K562 (cell line): ENCODE measurements around the gene ASCC1. TPM values are rescaled to one million over a fixed set of nuclear protein-coding genes. Genes with fewer than 3 reads are reported as not detected.

Source experiments
- C11orf30 ChIP-seq: fragments of 450-650 bp; IDR thresholded peaks from 2 replicates; pipeline ENCODE4 v1.6.1; 2016; ENCODE audit warnings: low read depth, mild to moderate bottlenecking
- CBFB ChIP-seq: sonication (generic); formaldehyde crosslinking; IDR thresholded peaks from 2 replicates; pipeline ENCODE4 v1.4.0; 2020; ENCODE audit warnings: mild to moderate bottlenecking, missing genetic modification reagents
- HEY1 ChIP-seq: fragments of 250-450 bp; sonication (Bioruptor Pico); IDR thresholded peaks from 2 replicates; pipeline ENCODE4 v1.5.0; 2020; ENCODE audit warnings: mild to moderate bottlenecking, moderate library complexity, borderline replicate concordance
- HNRNPL ChIP-seq: fragments of 200-400 bp; formaldehyde crosslinking; IDR thresholded peaks from 2 replicates; pipeline ENCODE4 v1.6.1; 2017; ENCODE audit warnings: low read depth, mild to moderate bottlenecking, low read length
- NCOA4 ChIP-seq: fragments of 450-650 bp; IDR thresholded peaks from 2 replicates; pipeline ENCODE4 v1.6.1; 2018; ENCODE audit warnings: mild to moderate bottlenecking; ENCODE audit not compliant: partially characterized antibody
- NCOR1 ChIP-seq: fragments of 450-650 bp; IDR thresholded peaks from 2 replicates; pipeline ENCODE4 v1.6.1; 2016; ENCODE audit warnings: mild to moderate bottlenecking, moderate library complexity
- NR2C2 ChIP-seq, 2 experiments: fragments of 200-800 bp in 1 of 2; sonication (Bioruptor generic) in 1 of 2; sonication (generic) in 1 of 2; formaldehyde crosslinking in 1 of 2; IDR thresholded peaks; 2 replicates each; pipeline versions ENCODE4 v1.6.1 to v1.8.0; 2016 to 2022; ENCODE audit warnings: mild to moderate bottlenecking in 1 of 2, missing compliant biosample characterization in 1 of 2, missing genetic modification characterization in 1 of 2, missing genetic modification reagents in 1 of 2
- PML ChIP-seq: IDR thresholded peaks from 2 replicates; pipeline ENCODE4 v1.6.1; 2012; ENCODE audit warnings: low read length, inconsistent platforms
- POLR2H ChIP-seq: IDR thresholded peaks from 2 replicates; pipeline ENCODE4 v1.6.1; 2016; ENCODE audit warnings: missing genetic modification characterization, low read depth, mild to moderate bottlenecking, control low read depth, missing compliant biosample characterization, moderate library complexity
- TCFL5 ChIP-seq: fragments of 250-450 bp; sonication (Bioruptor Pico); conservative IDR thresholded peaks from 2 replicates; pipeline ENCODE4 v1.6.1; 2021; ENCODE audit warnings: mild to moderate bottlenecking, moderate library complexity, matching md5 sums
- TFAP4 ChIP-seq: sonication (generic); formaldehyde crosslinking; IDR thresholded peaks from 2 replicates; pipeline ENCODE4 v1.8.0; 2022; ENCODE audit warnings: missing genetic modification reagents, mild to moderate bottlenecking, moderate library complexity, borderline replicate concordance
- ZKSCAN8 ChIP-seq: fragments of 200-800 bp; sonication (Bioruptor generic); IDR thresholded peaks from 2 replicates; pipeline ENCODE4 v1.6.1; 2016; ENCODE audit warnings: missing genetic modification characterization, missing compliant biosample characterization
- ZNF41 ChIP-seq: fragments of 250-450 bp; sonication (Bioruptor Pico); conservative IDR thresholded peaks from 2 replicates; pipeline ENCODE4 v1.4.0; 2020; ENCODE audit warnings: mild to moderate bottlenecking
- ZNF699 ChIP-seq: fragments of 250-450 bp; sonication (Bioruptor Pico); IDR thresholded peaks from 2 replicates; pipeline ENCODE4 v1.8.0; 2021; ENCODE audit warnings: mild to moderate bottlenecking, moderate library complexity; ENCODE audit not compliant: insufficient replicate concordance
- ZNF75A ChIP-seq: fragments of 450-650 bp; formaldehyde crosslinking; IDR thresholded peaks from 2 replicates; pipeline ENCODE4 v1.4.0; 2020; ENCODE audit warnings: mild to moderate bottlenecking
- polyA plus RNA-seq, 8 experiments: library from polyadenylated mRNA; depleted of rRNA in 4 of 8; stranded (reverse) in 5 of 8; unstranded in 3 of 8; fragments of >200 nt; fragmentation: Nextera tagmentation in 2 of 8; fragmentation: Illumina TruSeq in 1 of 8; extraction: Ambion mirVana in 2 of 8; extraction: Trizol in 1 of 8; gene quantifications; 2 replicates each; pipeline versions ENCODE4 v1.2.1 to v1.2.3, GENCODE V29; 2011 to 2014; ENCODE audit warnings: inconsistent platforms in 1 of 8, missing spikeins in 1 of 8
- total RNA-seq, 7 experiments: library from RNA; depleted of rRNA in 6 of 7; stranded (reverse); fragments of >200 nt in 6 of 7; fragmentation: Illumina TruSeq in 2 of 7; extraction: Trizol in 2 of 7; gene quantifications; 2 replicates each; pipeline versions ENCODE4 v1.2.1 to v1.2.3, GENCODE V29; 2011 to 2021; ENCODE audit warnings: low replicate concordance in 1 of 7
- TF ChIP-seq, protein P1 (sequence below): sonication (generic); formaldehyde crosslinking; IDR thresholded peaks from 2 replicates; pipeline ENCODE4 v1.8.1; 2023; ENCODE audit warnings: mild to moderate bottlenecking, missing genetic modification reagents, moderate library complexity
- TF ChIP-seq, protein P2 (sequence below): fragments of 250-450 bp; sonication (Bioruptor Pico); IDR thresholded peaks from 2 replicates; pipeline ENCODE4 v1.9.0; 2021; ENCODE audit warnings: mild to moderate bottlenecking, inconsistent platforms
- TF ChIP-seq, protein P3 (sequence below): IDR thresholded peaks from 3 replicates; pipeline ENCODE4 v1.6.1; 2011; ENCODE audit warnings: borderline replicate concordance, mild to moderate bottlenecking; ENCODE audit not compliant: insufficient read length, insufficient read depth
- TF ChIP-seq, protein P4 (sequence below), 2 experiments: fragments of 450-650 bp; conservative IDR thresholded peaks; 2 replicates each; pipeline ENCODE4 v1.6.1; 2017; ENCODE audit warnings: mild to moderate bottlenecking in 2 of 2, moderate library complexity in 2 of 2

The ASCC1 gene
- total and polyA plus RNA-seq, 9 of the 15 experiments (the other 6 are each of a cell fraction or from before 2014, with no cell fraction given) = 31.7 to 73.3 (median 52.8) TPM

DNA sequence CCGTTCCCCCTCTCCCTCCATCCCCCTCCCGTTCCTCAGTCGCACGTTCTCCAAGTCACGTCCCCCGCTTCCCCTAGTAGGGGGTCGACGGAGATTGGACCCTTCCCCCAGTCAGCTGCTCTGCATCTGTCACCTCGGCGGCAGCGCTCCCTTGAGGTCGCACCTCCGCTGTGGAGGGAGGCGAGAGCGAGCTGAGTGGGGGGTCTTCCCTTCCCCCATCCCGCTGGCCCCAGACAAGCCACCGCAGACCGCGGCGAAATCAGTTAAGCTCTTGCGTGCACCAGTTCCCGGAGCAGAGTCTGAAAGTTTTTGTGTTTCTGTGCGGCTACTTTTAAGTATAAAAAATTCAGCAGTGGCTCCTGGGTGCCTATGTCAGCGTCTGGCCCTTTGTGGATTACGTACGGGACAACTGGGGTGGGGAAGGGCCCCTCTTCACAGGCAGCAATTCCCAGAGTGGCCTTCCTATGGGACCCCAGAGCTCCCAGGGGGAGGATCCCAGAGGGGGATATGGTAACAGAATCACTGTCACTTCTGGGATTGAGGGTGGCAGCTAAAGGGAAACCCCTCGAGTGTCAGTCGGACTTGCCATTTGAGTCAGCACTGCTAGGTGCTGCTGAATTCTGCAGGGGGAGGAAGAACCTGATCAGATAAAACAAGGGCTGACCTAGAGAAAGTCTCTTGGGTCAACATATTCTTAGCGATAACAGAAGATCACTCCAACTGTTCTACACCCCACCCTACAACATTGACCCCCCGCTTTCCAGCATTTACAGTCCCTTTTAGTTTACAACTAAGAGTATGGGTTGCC is 45.1 kb upstream of the ASCC1 start (continued):
- TF ChIP-seq TFAP4 (CRISPR knock-in tag) (peak; percentile 91), ZKSCAN8 (CRISPR knock-in tag) (no peak; the same call in 1 of the 2 replicates), TCFL5 (CRISPR knock-in tag) (no peak), HEY1 (CRISPR knock-in tag) (peak; percentile 66), PML (0 out of 2 replicates have a peak, but pooled peaks have one; percentile 45), NCOA4 (no peak), ZNF699 (CRISPR knock-in tag) (no peak), C11orf30 (no peak), ZNF41 (CRISPR knock-in tag) (0 out of 2 replicates have a peak, but pooled peaks have one; percentile 17), NCOR1 (peak; percentile 55; the same call in 1 of the 2 replicates), CBFB (CRISPR knock-in tag) (peak; percentile 86), POLR2H (tag) (no peak), ZNF75A (CRISPR knock-in tag) (0 out of 2 replicates have a peak, but pooled peaks have one; percentile 52), NR2C2 (CRISPR knock-in tag; IDR thresholded peaks at IDR 0.05) (no peak), NR2C2 (tag; IDR thresholded peaks at IDR 0.05) (no peak; the same call in 1 of the 2 replicates), HNRNPL (no peak)
- TF ChIP-seq, protein P1, sequence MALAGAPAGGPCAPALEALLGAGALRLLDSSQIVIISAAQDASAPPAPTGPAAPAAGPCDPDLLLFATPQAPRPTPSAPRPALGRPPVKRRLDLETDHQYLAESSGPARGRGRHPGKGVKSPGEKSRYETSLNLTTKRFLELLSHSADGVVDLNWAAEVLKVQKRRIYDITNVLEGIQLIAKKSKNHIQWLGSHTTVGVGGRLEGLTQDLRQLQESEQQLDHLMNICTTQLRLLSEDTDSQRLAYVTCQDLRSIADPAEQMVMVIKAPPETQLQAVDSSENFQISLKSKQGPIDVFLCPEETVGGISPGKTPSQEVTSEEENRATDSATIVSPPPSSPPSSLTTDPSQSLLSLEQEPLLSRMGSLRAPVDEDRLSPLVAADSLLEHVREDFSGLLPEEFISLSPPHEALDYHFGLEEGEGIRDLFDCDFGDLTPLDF (CRISPR knock-in tag) = peak; percentile 20; the same call in 1 of the 2 replicates
- TF ChIP-seq, protein P2, sequence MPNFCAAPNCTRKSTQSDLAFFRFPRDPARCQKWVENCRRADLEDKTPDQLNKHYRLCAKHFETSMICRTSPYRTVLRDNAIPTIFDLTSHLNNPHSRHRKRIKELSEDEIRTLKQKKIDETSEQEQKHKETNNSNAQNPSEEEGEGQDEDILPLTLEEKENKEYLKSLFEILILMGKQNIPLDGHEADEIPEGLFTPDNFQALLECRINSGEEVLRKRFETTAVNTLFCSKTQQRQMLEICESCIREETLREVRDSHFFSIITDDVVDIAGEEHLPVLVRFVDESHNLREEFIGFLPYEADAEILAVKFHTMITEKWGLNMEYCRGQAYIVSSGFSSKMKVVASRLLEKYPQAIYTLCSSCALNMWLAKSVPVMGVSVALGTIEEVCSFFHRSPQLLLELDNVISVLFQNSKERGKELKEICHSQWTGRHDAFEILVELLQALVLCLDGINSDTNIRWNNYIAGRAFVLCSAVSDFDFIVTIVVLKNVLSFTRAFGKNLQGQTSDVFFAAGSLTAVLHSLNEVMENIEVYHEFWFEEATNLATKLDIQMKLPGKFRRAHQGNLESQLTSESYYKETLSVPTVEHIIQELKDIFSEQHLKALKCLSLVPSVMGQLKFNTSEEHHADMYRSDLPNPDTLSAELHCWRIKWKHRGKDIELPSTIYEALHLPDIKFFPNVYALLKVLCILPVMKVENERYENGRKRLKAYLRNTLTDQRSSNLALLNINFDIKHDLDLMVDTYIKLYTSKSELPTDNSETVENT (CRISPR knock-in tag) = 0 out of 2 replicates have a peak, but pooled peaks have one; percentile 17
- TF ChIP-seq, protein P3, sequence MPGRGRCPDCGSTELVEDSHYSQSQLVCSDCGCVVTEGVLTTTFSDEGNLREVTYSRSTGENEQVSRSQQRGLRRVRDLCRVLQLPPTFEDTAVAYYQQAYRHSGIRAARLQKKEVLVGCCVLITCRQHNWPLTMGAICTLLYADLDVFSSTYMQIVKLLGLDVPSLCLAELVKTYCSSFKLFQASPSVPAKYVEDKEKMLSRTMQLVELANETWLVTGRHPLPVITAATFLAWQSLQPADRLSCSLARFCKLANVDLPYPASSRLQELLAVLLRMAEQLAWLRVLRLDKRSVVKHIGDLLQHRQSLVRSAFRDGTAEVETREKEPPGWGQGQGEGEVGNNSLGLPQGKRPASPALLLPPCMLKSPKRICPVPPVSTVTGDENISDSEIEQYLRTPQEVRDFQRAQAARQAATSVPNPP = no peak
- TF ChIP-seq, protein P4, sequence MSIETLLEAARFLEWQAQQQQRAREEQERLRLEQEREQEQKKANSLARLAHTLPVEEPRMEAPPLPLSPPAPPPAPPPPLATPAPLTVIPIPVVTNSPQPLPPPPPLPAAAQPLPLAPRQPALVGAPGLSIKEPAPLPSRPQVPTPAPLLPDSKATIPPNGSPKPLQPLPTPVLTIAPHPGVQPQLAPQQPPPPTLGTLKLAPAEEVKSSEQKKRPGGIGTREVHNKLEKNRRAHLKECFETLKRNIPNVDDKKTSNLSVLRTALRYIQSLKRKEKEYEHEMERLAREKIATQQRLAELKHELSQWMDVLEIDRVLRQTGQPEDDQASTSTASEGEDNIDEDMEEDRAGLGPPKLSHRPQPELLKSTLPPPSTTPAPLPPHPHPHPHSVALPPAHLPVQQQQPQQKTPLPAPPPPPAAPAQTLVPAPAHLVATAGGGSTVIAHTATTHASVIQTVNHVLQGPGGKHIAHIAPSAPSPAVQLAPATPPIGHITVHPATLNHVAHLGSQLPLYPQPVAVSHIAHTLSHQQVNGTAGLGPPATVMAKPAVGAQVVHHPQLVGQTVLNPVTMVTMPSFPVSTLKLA (conservative IDR thresholded peaks at IDR 0.05) = peak; percentile 57 to 67; a peak in 2 of 4 replicates
